OCI-LY7 (cell line): Measurements from ENCODE around the gene EXOC6B.

Experiments
- CTCF ChIP-seq: fragments of 200-600 bp; sonication (generic); conservative IDR thresholded peaks from 2 replicates; pipeline ENCODE4 v1.5.1; 2014; ENCODE audit warnings: mild to moderate bottlenecking, antibody characterized with exemption, low read length, moderate library complexity, mixed read lengths
- EZH2phosphoT487 ChIP-seq: fragments of 200-600 bp; sonication (generic); IDR thresholded peaks from 2 replicates; pipeline ENCODE4 v1.6.1; 2018; ENCODE audit warnings: low read depth, borderline replicate concordance, mild to moderate bottlenecking, mixed run types, antibody characterized with exemption, low read length, moderate library complexity, mixed read lengths

- TF ChIP-seq EZH2phosphoT487 (no peak), CTCF (no peak)
Observed at GRCh38 chr2:72682061-72682460, 143.8 kb downstream of the EXOC6B start.
